ENCODE measurements around the gene CCDC18. TPM values are rescaled to one million over a fixed set of nuclear protein-coding genes. Genes with fewer than 3 reads are reported as not detected.
A peak's percentile ranks its signal among the peaks of the same experiment; 100 is the strongest.
"Not testable (repeated sequence)": the region's sequence is repeated elsewhere in the genome, so short reads cannot be mapped to it uniquely, and the experiment has no call there.

The CCDC18 gene
- total RNA-seq, 2 experiments from 2014 or later: 31.3 to 33.1 TPM

- ChIA-PET POLR2A (no interaction called here), CTCF (no interaction called here)
- Mint-ChIP-seq H3K9me3 (peaks cover under 1% of the 10 kb centered on the region), H3K4me3 (no peak overlapping the region), H3K36me3 (ENCODE audit: low read depth) (peaks cover 52% of the 10 kb centered on the region), H3K27ac (no peak overlapping the region), H3K27me3 (no peaks in the 10 kb centered on the region), H3K4me1 (peaks cover 24% of the 10 kb centered on the region)
- DNase-seq: no peak
Measured at GRCh38 chr1:93215322-93215721, 34.8 kb downstream of the CCDC18 start.

- POLR2A ChIA-PET: no interaction called here
- Mint-ChIP-seq H3K4me3 (peak overlapping the region; percentile 57), H3K36me3 (ENCODE audit: low read depth) (peaks cover 65% of the 10 kb centered on the region), H3K9me3 (peaks cover 6% of the 10 kb centered on the region), H3K4me1 (peaks cover 30% of the 10 kb centered on the region), H3K27ac (peak overlapping the region; percentile 83), H3K27me3 (no peaks in the 10 kb centered on the region)
- CTCF ChIA-PET: interaction anchor here (0.8 kb wide), 1 partner anchor 16 kb away, joined by 3 read pairs; no protein-coding TSS in a partner anchor
- DNase-seq: peak; percentile 50
Measured at GRCh38 chr1:93219443-93219842, 38.9 kb downstream of the CCDC18 start.

DNA sequence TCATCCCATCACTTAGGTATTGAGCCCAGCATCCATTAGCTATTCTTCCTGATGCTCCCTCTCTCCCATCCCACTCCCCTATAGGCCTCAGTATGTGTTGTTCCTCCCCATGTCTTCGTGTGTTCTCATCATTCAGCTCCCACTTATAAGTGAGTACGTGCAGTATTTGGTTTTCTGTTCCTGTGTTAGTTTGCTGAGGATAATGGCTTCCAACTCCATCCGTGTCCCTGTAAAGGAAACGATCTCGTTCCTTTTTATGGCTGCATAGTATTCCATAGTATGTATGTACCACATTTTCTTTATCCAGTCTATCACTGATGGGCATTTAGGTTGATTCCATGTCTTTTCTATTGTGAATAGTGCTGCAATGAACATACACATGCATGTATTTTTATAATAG is 40.2 kb downstream of the CCDC18 start:
- H3K27me3 Mint-ChIP-seq, DNase-seq, CTCF ChIA-PET, H3K27ac Mint-ChIP-seq, POLR2A ChIA-PET, H3K4me3 Mint-ChIP-seq, H3K9me3 Mint-ChIP-seq: not testable (repeated sequence)
- Mint-ChIP-seq H3K4me1 (peaks cover 30% of the 10 kb centered on the region), H3K36me3 (ENCODE audit: low read depth) (peaks cover 66% of the 10 kb centered on the region)

GRCh38 chr1:93221913-93222312 is 41.4 kb downstream of the CCDC18 start:
- H3K27ac Mint-ChIP-seq: no peak overlapping the region
- CTCF ChIA-PET: interaction anchor here (0.6 to 1.4 kb wide), 4 partner anchors 20 to 1985 kb away, joined by 3 to 4 read pairs (median 3); no protein-coding TSS in a partner anchor
- DNase-seq: no peak
- peaks cover 68% of the 10 kb centered on the region for H3K36me3 Mint-ChIP-seq (ENCODE audit: low read depth)
- H3K27me3 Mint-ChIP-seq: no peaks in the 10 kb centered on the region
- peaks cover 30% of the 10 kb centered on the region for H3K4me1 Mint-ChIP-seq
- POLR2A ChIA-PET: interaction anchor here (0.5 kb wide), 1 partner anchor 112 kb away, joined by 5 read pairs; no protein-coding TSS in a partner anchor
- peaks cover 6% of the 10 kb centered on the region for H3K9me3 Mint-ChIP-seq
- H3K4me3 Mint-ChIP-seq: no peak overlapping the region

DNA sequence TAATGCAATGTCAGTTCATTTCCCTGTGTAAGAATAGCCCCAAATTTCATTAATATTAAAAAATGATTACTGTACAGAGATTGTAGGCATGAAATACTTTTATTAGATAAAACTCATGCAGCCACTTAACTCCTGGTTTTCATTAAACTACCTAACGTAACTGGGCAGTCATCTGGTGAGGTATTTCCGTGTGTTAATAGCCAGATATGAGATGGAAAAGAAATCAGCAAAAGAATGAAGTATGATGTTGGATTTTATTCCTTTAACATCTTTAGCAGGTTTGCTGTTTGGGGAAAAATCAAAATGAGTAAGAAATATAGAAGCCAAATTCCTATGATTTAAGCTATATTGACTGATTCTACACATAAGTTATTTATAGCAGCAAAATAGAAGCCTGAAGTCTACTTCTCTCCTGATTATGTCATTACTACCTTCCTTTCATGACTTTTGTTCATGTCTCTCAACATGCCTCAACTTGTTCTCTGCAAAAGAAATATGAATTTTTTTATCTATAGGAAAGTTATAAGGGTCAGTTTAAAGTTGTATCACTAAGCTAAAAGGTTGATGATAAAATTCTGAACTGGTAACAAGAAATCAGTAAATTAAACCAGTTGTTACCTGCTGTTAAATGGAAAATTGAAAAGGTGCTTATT is 42.6 kb downstream of the CCDC18 start:
- no peak for DNase-seq
- Mint-ChIP-seq H3K27me3 (no peaks in the 10 kb centered on the region), H3K36me3 (ENCODE audit: low read depth) (peaks cover 59% of the 10 kb centered on the region), H3K9me3 (peaks cover 6% of the 10 kb centered on the region), H3K4me3 (no peak overlapping the region), H3K4me1 (peaks cover 24% of the 10 kb centered on the region), H3K27ac (no peak overlapping the region)
- ChIA-PET POLR2A (no interaction called here), CTCF (interaction anchor here (1.0 kb wide), 1 partner anchor 81 kb away, joined by 3 read pairs; no protein-coding TSS in a partner anchor)

DNA sequence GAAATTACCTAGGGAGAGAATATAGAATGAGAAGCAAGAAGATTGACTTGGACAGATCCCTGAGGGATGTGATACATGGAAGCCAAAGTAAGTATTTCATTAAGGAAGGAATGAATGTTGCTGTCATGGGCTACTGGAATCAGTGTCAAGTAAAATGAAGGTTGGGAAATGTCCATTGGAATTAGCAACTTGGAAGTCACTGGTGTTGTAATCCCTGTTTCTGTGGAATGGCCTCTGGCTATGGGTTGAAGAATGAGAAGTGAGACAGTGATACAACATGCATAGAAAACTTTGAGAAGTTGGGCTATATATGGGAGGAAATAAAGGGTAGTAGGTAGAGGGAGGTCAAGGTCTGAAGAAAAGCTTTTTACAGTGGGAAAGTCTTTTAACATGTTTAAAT is 54.7 kb downstream of the CCDC18 start:
- H3K9me3 Mint-ChIP-seq: peaks cover 5% of the 10 kb centered on the region
- H3K27me3 Mint-ChIP-seq: no peaks in the 10 kb centered on the region
- H3K4me1 Mint-ChIP-seq: no peaks in the 10 kb centered on the region
- H3K36me3 Mint-ChIP-seq (ENCODE audit: low read depth): peaks cover 70% of the 10 kb centered on the region
- H3K4me3 Mint-ChIP-seq: no peak overlapping the region
- H3K27ac Mint-ChIP-seq: no peak overlapping the region
- POLR2A ChIA-PET: no interaction called here
- CTCF ChIA-PET: no interaction called here
- no peak for DNase-seq

- no peak overlapping the region for H3K27ac Mint-ChIP-seq
- POLR2A ChIA-PET: no interaction called here
- no peaks in the 10 kb centered on the region for H3K27me3 Mint-ChIP-seq
- peaks cover 10% of the 10 kb centered on the region for H3K9me3 Mint-ChIP-seq
- CTCF ChIA-PET: no interaction called here
- no peak for DNase-seq
- peaks cover 69% of the 10 kb centered on the region for H3K36me3 Mint-ChIP-seq (ENCODE audit: low read depth)
- no peaks in the 10 kb centered on the region for H3K4me1 Mint-ChIP-seq
- no peak overlapping the region for H3K4me3 Mint-ChIP-seq
Measured at GRCh38 chr1:93237021-93237420, 56.5 kb downstream of the CCDC18 start.

DNA sequence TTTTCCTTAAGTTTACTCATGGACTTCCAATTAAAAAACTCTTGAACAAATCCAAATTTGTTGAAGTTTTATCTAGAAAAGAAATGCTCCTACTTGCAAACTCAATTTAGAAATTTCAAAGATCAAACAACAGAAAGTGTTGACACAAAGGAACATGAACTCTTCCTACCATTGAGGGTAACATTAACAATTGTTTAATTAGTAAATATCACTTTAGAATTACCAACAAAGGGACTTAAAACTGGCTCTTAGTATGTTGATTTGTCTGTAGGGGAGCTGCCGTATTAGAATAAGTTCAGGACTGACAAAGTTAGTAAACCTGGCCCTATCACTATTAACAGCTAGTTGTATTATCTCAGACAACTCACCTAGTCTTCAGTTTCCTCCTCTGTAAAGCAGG is 57.9 kb downstream of the CCDC18 start:
- ChIA-PET POLR2A (no interaction called here), CTCF (no interaction called here)
- Mint-ChIP-seq H3K27ac (no peak overlapping the region), H3K4me1 (no peaks in the 10 kb centered on the region), H3K4me3 (no peak overlapping the region), H3K36me3 (ENCODE audit: low read depth) (peaks cover 75% of the 10 kb centered on the region), H3K27me3 (no peaks in the 10 kb centered on the region), H3K9me3 (peaks cover 21% of the 10 kb centered on the region)
- no peak for DNase-seq

- peaks cover 26% of the 10 kb centered on the region for H3K9me3 Mint-ChIP-seq
- H3K4me1 Mint-ChIP-seq: no peaks in the 10 kb centered on the region
- DNase-seq: no peak
- POLR2A ChIA-PET: no interaction called here
- H3K4me3 Mint-ChIP-seq: no peak overlapping the region
- H3K27me3 Mint-ChIP-seq: no peaks in the 10 kb centered on the region
- H3K36me3 Mint-ChIP-seq (ENCODE audit: low read depth): peaks cover 77% of the 10 kb centered on the region
- CTCF ChIA-PET: no interaction called here
- no peak overlapping the region for H3K27ac Mint-ChIP-seq
Measured at GRCh38 chr1:93239863-93240262, 59.3 kb downstream of the CCDC18 start.

DNA sequence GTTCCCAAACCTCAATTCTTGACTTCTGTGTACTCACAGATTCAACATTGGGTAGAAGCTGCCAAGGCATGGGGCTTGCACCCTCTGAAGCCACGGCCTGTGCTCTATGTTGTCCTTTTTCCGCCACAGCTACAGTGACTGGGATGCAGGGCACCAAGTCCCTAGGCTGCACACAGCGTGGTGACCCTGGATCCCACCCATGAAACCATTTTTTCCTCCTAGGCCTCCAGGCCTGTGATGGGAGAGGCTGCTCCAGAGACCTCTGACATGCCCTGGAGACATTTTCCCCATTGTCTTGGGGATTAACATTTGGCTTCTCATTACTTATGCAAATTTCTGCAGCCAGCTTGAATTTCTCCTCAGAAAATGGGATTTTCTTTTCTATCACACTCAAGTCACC is 62.7 kb downstream of the CCDC18 start:
- H3K27me3 Mint-ChIP-seq, H3K4me1 Mint-ChIP-seq, H3K4me3 Mint-ChIP-seq, DNase-seq, CTCF ChIA-PET, POLR2A ChIA-PET, H3K27ac Mint-ChIP-seq: not testable (repeated sequence)
- Mint-ChIP-seq H3K9me3 (peaks cover 26% of the 10 kb centered on the region), H3K36me3 (ENCODE audit: low read depth) (peaks cover 69% of the 10 kb centered on the region)

DNA sequence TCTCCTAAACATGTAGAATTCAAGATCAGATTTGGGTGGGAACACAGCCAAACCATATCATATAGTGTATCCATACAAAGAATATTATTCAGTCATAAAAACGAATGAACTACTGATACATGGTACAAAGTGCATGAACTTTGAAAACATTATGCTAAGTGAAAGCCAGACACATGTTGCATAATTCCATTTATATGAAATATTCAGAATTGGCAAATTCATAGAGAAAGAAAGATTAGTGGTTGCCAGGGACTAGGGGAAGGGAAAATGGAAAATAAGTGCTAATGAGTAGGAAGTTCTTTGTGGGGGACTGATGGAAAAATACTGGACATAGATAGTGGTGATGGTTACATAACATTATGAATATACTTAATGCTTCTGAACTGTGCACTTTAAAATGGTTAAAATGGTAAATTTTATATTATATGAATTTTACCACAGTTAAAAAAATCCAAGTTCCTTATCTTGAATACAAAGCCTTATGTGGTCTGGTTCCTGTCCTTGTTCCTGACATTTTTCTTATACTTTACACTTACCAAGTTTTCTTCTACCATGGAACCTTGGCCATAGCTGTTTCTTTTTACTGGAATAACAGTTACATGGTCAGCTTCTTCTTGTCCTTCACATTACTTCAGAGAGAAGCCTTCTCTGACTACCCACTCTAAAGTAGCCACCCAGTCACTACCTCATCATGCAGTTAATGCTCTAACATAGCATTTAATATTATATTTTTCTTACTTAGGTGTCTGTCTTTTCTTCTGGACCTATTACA is 64.0 kb downstream of the CCDC18 start:
- Mint-ChIP-seq H3K4me3 (no peak overlapping the region), H3K36me3 (ENCODE audit: low read depth) (peaks cover 71% of the 10 kb centered on the region), H3K27me3 (no peaks in the 10 kb centered on the region), H3K27ac (no peak overlapping the region), H3K4me1 (no peaks in the 10 kb centered on the region), H3K9me3 (peaks cover 26% of the 10 kb centered on the region)
- no peak for DNase-seq
- CTCF ChIA-PET: no interaction called here
- POLR2A ChIA-PET: interaction anchor here (0.5 kb wide), 1 partner anchor 155 kb away, joined by 3 read pairs; no protein-coding TSS in a partner anchor

DNA sequence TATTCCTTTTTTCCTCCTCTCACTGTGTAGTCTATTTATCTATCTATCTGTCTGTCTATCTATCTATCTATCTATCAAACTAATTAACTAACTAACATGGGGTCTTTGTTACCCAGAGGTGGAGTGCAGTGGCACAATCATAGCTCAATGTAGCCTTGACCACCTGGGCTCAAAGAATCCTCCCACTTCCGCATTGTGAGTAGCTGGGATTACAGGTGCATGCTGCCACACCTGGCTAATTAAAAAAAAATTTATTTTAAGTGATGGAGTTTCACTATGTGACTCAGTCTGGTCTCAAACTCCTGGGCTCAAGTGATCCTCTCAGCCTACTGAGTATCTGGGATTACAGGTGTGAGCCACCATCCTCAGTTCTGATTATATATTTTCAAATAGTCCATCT is 71.4 kb downstream of the CCDC18 start:
- no peaks in the 10 kb centered on the region for H3K27me3 Mint-ChIP-seq
- no peak overlapping the region for H3K27ac Mint-ChIP-seq
- POLR2A ChIA-PET: no interaction called here
- no peak overlapping the region for H3K4me3 Mint-ChIP-seq
- CTCF ChIA-PET: interaction anchor here (0.6 kb wide), 1 partner anchor 89 kb away, joined by 7 read pairs; no protein-coding TSS in a partner anchor
- H3K4me1 Mint-ChIP-seq: peaks cover 3% of the 10 kb centered on the region
- H3K9me3 Mint-ChIP-seq: peaks cover 11% of the 10 kb centered on the region
- DNase-seq: no peak
- H3K36me3 Mint-ChIP-seq (ENCODE audit: low read depth): peaks cover 51% of the 10 kb centered on the region

- H3K27ac Mint-ChIP-seq: no peak overlapping the region
- CTCF ChIA-PET: interaction anchor here (0.6 kb wide), 1 partner anchor 465 kb away, joined by 4 read pairs; no protein-coding TSS in a partner anchor
- DNase-seq: no peak
- H3K36me3 Mint-ChIP-seq (ENCODE audit: low read depth): peaks cover 46% of the 10 kb centered on the region
- H3K4me1 Mint-ChIP-seq: peaks cover 3% of the 10 kb centered on the region
- H3K27me3 Mint-ChIP-seq: no peaks in the 10 kb centered on the region
- H3K9me3 Mint-ChIP-seq: peaks cover 11% of the 10 kb centered on the region
- H3K4me3 Mint-ChIP-seq: no peak overlapping the region
- POLR2A ChIA-PET: no interaction called here
Measured at GRCh38 chr1:93252598-93252997, 72.1 kb downstream of the CCDC18 start.

Data from activated CD4-positive, alpha-beta T cell treated with anti-CD3 and anti-CD28 coated beads, Interleukin-2, amount 10 ng/mL, durations not matched to agents 7 days and 5 days (primary cell).